Left lung (tissue), 10 donors: Measurements from ENCODE around the gene ASTN2. TPM values are rescaled to one million over a fixed set of nuclear protein-coding genes. Genes with fewer than 3 reads are reported as not detected.

ENCODE experiments used
- ATAC-seq: fragments of 200-7000 bp; cut with Tn5 transposase; one replicate; pipeline ENCODE4 v1.9.1; 2020; ENCODE audit warnings: moderate library complexity
- DNase-seq, 4 donors: peaks; one replicate each; pipeline ENCODE4 v3.0.0-alpha.2; 2013 to 2020
- H3K27ac ChIP-seq, 2 donors: fragments of 200-600 bp; sonication (generic) in 1 of 2; one replicate each; pipeline versions ENCODE4 v1.5.0 to v1.8.0; 2020 to 2021
- H3K27me3 ChIP-seq, 2 donors: fragments of 200-600 bp; sonication (generic) in 1 of 2; one replicate each; pipeline versions ENCODE4 v1.5.0 to v1.8.0; 2020 to 2021
- H3K36me3 ChIP-seq, 2 donors: fragments of 200-600 bp; sonication (generic) in 1 of 2; one replicate each; pipeline versions ENCODE4 v1.5.0 to v1.8.0; 2020 to 2021
- H3K4me1 ChIP-seq, 2 donors: fragments of 200-600 bp; one replicate each; pipeline ENCODE4 v1.8.0; 2021
- H3K4me3 ChIP-seq, 2 donors: fragments of 200-600 bp; sonication (generic) in 1 of 2; one replicate each; pipeline versions ENCODE4 v1.5.0 to v1.8.0; 2020 to 2021; ENCODE audit warnings: mild to moderate bottlenecking in 1 of 2
- H3K9me3 ChIP-seq, 2 donors: fragments of 200-600 bp; sonication (generic) in 1 of 2; one replicate each; pipeline versions ENCODE4 v1.5.0 to v1.8.0; 2020 to 2021
- CTCF ChIP-seq, 2 donors: fragments of 200-600 bp; sonication (generic) in 1 of 2; IDR thresholded peaks; one replicate each; pipeline versions ENCODE4 v1.5.0 to v1.8.0; 2021; ENCODE audit warnings: antibody characterized with exemption in 2 of 2
- intact Hi-C, 2 donors: fragments of 100-400 bp; cut with DNase I; formaldehyde crosslinking; loops; one replicate each; pipeline versions ENCODE4 v1.11.2 to v1.14.2; 2022
- polyA plus RNA-seq, 6 donors: library from polyadenylated mRNA; unstranded; fragments of 120-200 nt; gene quantifications; one replicate each; pipeline ENCODE4 v1.2.1, GENCODE V29; 2013; ENCODE audit not compliant: insufficient read length in 6 of 6
- total RNA-seq, 2 donors: library from RNA; stranded (reverse); fragmentation: NEBNext Ultra II Directional; extraction: Animal tissue kit (Norgen Biotek cat#: 25700); gene quantifications; one replicate each; pipeline ENCODE4 v1.2.1, GENCODE V29; 2021
- donor health status: DM: no; HTN: yes; CAD: no.
- donor health status: DM: no; HTN: no; CAD: no.

The ASTN2 gene
- total and polyA plus RNA-seq, 8 donors, result 3.1 to 5.5 (median 4.5) TPM

GRCh38 chr9:117191504-117192261 is 223.2 kb downstream of the ASTN2 start:
- no peak for DNase-seq
- no peak for ATAC-seq
- Histone ChIP-seq H3K9me3 (peaks cover 0 to 8% of the 10 kb centered on the region in 2 donors), H3K36me3 (no peaks in the 10 kb centered on the region), H3K27ac (no peak overlapping the region), H3K27me3 (no peaks in the 10 kb centered on the region), H3K4me3 (no peak overlapping the region), H3K4me1 (no peaks in the 10 kb centered on the region)
- no peak for TF ChIP-seq CTCF (IDR thresholded peaks at IDR 0.05)
- intact Hi-C loops, result no loop called here

- intact Hi-C loops, result no loop called here
- Histone ChIP-seq H3K27ac (no peak overlapping the region), H3K9me3 (peaks cover 0 to 3% of the 10 kb centered on the region in 2 donors), H3K4me1 (no peaks in the 10 kb centered on the region), H3K36me3 (no peaks in the 10 kb centered on the region), H3K27me3 (no peaks in the 10 kb centered on the region), H3K4me3 (no peak overlapping the region)
- no peak for DNase-seq
- no peak for ATAC-seq
- TF ChIP-seq CTCF (IDR thresholded peaks at IDR 0.05), result no peak
Measured at GRCh38 chr9:117189121-117189520, 225.7 kb downstream of the ASTN2 start.

- Histone ChIP-seq H3K27ac (no peak overlapping the region), H3K36me3 (no peaks in the 10 kb centered on the region), H3K9me3 (no peaks in the 10 kb centered on the region), H3K27me3 (no peaks in the 10 kb centered on the region), H3K4me3 (no peak overlapping the region), H3K4me1 (no peaks in the 10 kb centered on the region)
- intact Hi-C loops, result no loop called here
- TF ChIP-seq CTCF (IDR thresholded peaks at IDR 0.05), result no peak
- ATAC-seq (no peak), DNase-seq (no peak)
Measured at GRCh38 chr9:117188394-117188793, 226.5 kb downstream of the ASTN2 start.

GRCh38 chr9:117187498-117187897 is 227.4 kb downstream of the ASTN2 start:
- ATAC-seq, result no peak
- intact Hi-C loops, result no loop called here
- Histone ChIP-seq H3K27ac (no peak overlapping the region), H3K4me1 (no peaks in the 10 kb centered on the region), H3K9me3 (no peaks in the 10 kb centered on the region), H3K27me3 (no peaks in the 10 kb centered on the region), H3K4me3 (no peak overlapping the region), H3K36me3 (no peaks in the 10 kb centered on the region)
- TF ChIP-seq CTCF (IDR thresholded peaks at IDR 0.05), result no peak
- DNase-seq, result no peak

GRCh38 chr9:117184173-117184572 is 230.7 kb downstream of the ASTN2 start:
- ATAC-seq, result no peak
- Histone ChIP-seq H3K27me3 (no peaks in the 10 kb centered on the region), H3K27ac (no peak overlapping the region), H3K4me1 (no peaks in the 10 kb centered on the region), H3K9me3 (peaks cover 0 to 16% of the 10 kb centered on the region in 2 donors), H3K36me3 (no peaks in the 10 kb centered on the region), H3K4me3 (no peak overlapping the region)
- no peak for DNase-seq
- TF ChIP-seq CTCF (IDR thresholded peaks at IDR 0.05), result no peak
- intact Hi-C loops, result no loop called here
